Right lung (tissue), 5 donors: ENCODE measurements around the gene ANKRD33B. TPM values are rescaled to one million over a fixed set of nuclear protein-coding genes. Genes with fewer than 3 reads are reported as not detected.
"Not testable (repeated sequence)": the region's sequence is repeated elsewhere in the genome, so short reads cannot be mapped to it uniquely, and the experiment has no call there.

Experiments used
- DNase-seq, 2 donors: peaks; one replicate each; pipeline ENCODE4 v3.0.0-alpha.2; 2013
- polyA plus RNA-seq, 5 donors: library from polyadenylated mRNA; unstranded; fragments of 120-200 nt; gene quantifications; one replicate each; pipeline versions ENCODE4 v1.2.1 to v1.2.3, GENCODE V29; 2013; ENCODE audit warnings: inconsistent platforms in 1 of 5, low replicate concordance in 1 of 5; ENCODE audit not compliant: insufficient read length in 5 of 5, insufficient read depth in 1 of 5

Gene ANKRD33B
- polyA plus RNA-seq, 5 donors, result 0.53 to 0.78 (median 0.58) TPM

GRCh38 chr5:10593531-10594181 lies 29.8 kb downstream of the ANKRD33B start:
- DNase-seq, result no peak

- DNase-seq, result no peak
Measured at GRCh38 chr5:10594591-10595210, 30.8 kb downstream of the ANKRD33B start.

- DNase-seq, result no peak
Measured at GRCh38 chr5:10595293-10595671, 31.4 kb downstream of the ANKRD33B start.

GRCh38 chr5:10595672-10596309 lies 31.9 kb downstream of the ANKRD33B start:
- DNase-seq, result no peak

GRCh38 chr5:10596310-10596703 lies 32.4 kb downstream of the ANKRD33B start:
- DNase-seq, result no peak

- DNase-seq, result no peak
Measured at GRCh38 chr5:10596886-10597451, 33.1 kb downstream of the ANKRD33B start.

GRCh38 chr5:10599113-10599512 lies 35.2 kb downstream of the ANKRD33B start:
- DNase-seq, result no peak

GRCh38 chr5:10599862-10600284 lies 36.0 kb downstream of the ANKRD33B start:
- no peak for DNase-seq

GRCh38 chr5:10600626-10601245 lies 36.9 kb downstream of the ANKRD33B start:
- DNase-seq, result no peak

GRCh38 chr5:10601246-10602030 lies 37.6 kb downstream of the ANKRD33B start:
- peak; percentile 78 to 85 for DNase-seq

GRCh38 chr5:10602031-10602806 lies 38.3 kb downstream of the ANKRD33B start:
- no peak for DNase-seq

GRCh38 chr5:10604975-10605374 lies 41.1 kb downstream of the ANKRD33B start:
- DNase-seq, result no peak

GRCh38 chr5:10606632-10607022 lies 42.8 kb downstream of the ANKRD33B start:
- DNase-seq, result not testable (repeated sequence)

GRCh38 chr5:10607023-10607665 lies 43.3 kb downstream of the ANKRD33B start:
- no peak for DNase-seq

- peak in 1 of 2 donors; percentile 18 for DNase-seq
Measured at GRCh38 chr5:10607666-10608073, 43.8 kb downstream of the ANKRD33B start.

- not testable (repeated sequence) for DNase-seq
Measured at GRCh38 chr5:10608081-10608480, 44.2 kb downstream of the ANKRD33B start.

- no peak for DNase-seq
Measured at GRCh38 chr5:10610058-10610457, 46.2 kb downstream of the ANKRD33B start.

- no peak for DNase-seq
Measured at GRCh38 chr5:10611290-10611689, 47.4 kb downstream of the ANKRD33B start.

GRCh38 chr5:10612251-10612650 lies 48.4 kb downstream of the ANKRD33B start:
- no peak for DNase-seq

GRCh38 chr5:10615693-10616092 lies 51.8 kb downstream of the ANKRD33B start:
- no peak for DNase-seq
